D341Med (cell line): ENCODE measurements around the gene FOXN3.

Experiments
- DNase-seq: peaks from one replicate; pipeline ENCODE4 v3.0.0; 2012; ENCODE audit warnings: low spot score

The FOXN3 gene

GRCh38 chr14:89197623-89198022 is 219.4 kb downstream of the FOXN3 start:
- no peak for DNase-seq

DNA sequence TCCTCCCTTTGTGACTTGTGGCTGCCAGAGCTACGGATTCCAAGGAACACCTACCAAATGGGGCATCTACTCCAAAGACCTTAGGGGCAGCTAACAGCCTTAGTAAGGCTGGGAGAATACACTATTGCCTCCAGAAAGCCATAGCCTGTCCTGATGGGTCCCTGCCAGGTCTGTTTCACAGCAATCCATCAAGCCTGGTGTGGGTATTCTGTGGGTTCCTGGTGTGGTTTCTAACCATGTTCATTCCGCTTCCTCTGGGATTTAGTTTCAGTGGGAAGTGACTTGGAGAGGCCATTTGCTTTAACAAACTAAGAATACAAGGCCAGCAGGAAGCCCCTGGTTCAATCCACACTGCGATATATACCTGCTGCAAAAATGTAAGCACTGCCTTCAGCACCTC is 220.5 kb downstream of the FOXN3 start:
- no peak for DNase-seq

GRCh38 chr14:89194376-89194775 is 222.7 kb downstream of the FOXN3 start:
- DNase-seq = no peak

- no peak for DNase-seq
These were observed 226.1 kb downstream of the FOXN3 start for GRCh38 chr14:89190765-89191513.

DNA sequence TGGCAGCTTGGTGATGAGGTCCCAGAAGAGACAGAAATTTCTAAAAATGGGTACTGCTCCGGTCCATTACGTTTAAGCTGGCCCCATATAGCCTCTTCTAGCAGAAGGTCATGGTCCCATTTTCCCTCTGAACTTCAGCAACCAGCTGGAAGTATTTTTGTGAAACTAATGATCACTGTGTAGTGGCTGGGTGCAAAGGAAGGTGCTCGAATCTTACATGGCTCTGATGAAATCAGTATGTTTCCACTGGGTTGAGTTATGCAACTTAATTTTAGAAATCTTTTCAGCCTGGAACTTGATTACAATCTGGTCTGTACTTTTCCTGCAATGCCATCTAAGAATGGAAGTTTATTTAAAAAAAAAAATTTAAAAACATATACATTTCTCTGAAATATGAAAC is 228.5 kb downstream of the FOXN3 start:
- no peak for DNase-seq

DNA sequence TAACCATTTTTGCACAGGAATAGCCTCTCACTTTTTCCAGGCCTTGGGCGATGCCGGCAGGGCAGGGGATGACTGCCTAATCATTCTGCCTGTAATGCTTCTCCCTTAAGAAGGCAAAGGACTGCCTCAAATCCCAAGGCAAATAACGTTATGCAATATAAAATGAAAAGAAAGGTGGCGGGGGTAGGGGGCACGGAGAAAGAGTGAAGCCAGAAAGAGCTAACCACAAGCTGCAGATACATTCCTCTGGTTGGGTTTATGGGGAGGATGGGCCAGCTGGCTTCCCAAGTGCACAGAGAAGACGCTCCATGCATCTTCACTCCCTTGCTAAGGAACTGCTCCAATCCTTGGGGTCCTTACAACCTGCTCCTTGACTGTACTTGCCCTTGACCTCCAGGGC is 229.5 kb downstream of the FOXN3 start:
- DNase-seq = no peak

- DNase-seq = no peak
These were observed 230.1 kb downstream of the FOXN3 start for GRCh38 chr14:89186856-89187376.

GRCh38 chr14:89185919-89186855 is 230.8 kb downstream of the FOXN3 start:
- no peak for DNase-seq

- no peak for DNase-seq
These were observed 232.1 kb downstream of the FOXN3 start for GRCh38 chr14:89184952-89185351.

DNA sequence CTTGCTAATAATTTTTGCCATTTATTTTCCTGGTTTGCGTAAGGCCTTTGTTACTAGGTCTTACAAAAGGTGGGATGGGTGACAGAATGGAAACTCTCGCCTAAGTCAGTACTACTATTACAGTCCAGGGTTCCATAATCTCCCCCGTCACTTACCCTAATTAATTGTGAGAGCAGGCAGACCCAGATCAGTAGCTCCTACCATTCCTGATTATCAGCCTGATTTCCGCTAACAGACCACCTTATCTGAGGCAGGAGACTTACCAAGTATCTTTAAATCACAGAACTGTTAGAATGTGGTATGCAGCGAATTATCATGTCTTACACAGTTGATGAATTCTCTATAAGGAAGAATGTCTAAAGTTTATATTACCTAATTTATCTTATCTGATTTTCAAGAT is 234.7 kb downstream of the FOXN3 start:
- no peak for DNase-seq

DNA sequence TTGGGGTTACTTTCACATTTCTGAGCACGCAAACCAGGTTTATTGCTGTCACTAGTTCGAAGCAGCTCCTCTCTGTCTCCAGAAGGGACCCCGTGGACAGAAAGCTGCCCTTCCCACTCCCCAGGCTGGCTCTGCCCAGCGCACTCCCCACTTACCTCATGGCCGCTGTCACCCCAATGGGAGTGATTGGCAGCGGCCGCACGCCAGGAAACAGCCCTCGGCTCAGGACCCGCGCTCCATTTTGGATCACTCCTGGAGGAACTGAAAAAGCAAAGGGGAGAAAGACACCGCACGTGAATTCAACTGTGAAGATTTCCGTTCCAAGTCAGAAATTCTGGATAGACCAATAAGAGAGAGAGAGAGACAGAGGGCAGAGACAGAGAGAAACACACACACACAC is 236.5 kb downstream of the FOXN3 start:
- DNase-seq = no peak

GRCh38 chr14:89179891-89180404 is 237.1 kb downstream of the FOXN3 start:
- DNase-seq = no peak

DNA sequence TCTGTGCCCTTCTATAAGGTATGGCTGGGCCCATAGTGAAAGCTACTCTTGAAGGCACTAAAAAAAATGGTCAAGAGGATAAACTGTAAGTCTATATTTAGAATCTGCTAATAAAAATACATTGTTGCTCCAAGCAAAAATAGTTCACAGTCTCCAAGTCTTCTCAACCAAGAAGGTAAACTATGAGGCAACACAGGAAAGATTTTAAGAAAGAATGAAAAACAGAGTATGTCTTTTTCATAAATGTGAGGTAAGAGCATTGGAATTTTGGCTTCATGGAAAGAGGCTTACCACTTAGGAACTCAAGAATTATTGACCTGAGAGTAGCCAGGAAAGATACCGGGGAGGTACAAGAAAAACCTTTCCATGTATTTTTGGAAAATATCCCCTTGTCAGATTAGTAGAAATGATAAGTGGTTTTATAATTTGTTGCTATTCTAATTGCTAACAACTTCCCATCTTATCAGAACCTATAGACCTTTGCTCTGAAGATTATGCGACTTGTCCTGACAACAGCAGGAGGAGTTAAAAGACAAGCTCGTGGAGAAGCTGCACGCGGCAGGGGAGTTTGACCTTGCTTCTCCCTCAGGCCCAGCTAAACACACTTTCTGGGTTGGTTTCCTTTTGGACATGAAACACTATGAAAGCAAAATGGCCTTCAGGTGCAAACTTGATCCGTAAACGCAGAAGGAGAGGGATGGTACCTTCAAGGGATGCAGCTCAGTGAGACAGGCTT is 238.1 kb downstream of the FOXN3 start:
- no peak for DNase-seq

DNA sequence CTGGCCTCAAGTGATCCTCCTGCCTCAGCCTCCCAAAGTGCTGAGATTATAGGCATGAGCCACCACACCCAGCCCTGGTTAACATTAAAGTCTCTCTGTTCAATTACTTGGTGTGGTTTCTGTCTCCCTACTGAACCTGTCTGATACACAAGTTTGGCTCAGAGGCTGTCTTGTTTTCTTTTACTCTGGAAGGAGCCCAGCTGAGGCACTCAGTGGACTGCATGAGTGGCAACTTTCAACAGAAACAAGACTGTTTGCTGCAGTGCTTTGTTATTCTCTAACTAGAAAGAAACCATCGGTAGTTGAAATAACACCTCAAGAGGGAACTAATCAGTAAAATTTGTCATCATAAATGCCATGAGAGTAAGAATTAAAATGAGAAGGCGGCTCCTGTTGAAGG is 238.7 kb downstream of the FOXN3 start:
- DNase-seq = no peak

DNA sequence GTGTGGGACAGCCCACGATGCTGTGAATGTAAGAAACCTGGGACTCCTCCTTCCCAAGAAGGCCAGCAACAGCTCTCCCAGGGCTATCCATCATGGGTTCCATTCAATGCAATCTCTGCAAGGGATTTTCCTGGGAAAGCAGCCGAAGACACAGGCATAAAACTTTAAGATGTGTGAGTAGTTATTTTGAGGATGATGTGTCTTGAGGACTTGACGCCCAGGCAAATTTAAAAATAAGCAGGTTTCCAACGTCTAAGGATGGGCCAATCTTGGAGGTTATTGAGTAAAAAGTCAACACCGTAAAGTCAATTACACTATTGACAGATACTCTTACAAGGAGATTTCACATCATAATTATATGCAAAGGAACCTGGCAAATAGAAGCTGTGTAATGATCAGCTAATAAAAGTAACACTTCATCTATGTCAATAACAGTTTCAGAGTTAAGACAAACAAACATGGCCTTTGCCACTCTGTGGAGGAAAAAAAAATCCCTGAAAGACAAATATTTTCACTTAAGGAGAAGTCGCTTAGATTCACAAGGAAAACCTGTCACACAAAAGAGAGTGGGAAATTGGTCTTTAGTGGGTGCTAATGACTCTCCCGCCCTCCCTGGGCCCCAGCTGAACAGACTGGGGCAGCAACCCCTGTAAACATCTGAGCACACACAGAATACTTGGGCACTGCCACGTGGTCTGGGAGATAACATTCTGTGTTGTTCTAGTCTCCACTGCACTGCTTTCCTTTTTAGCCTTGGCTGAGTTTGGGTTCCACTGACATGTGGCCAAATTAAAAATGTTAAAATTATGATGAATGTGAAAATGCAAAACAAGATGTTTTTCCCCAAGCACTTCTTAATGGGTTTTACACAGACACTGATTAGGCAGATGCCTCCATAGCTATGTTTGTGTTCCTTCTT is 240.9 kb downstream of the FOXN3 start:
- no peak for DNase-seq

GRCh38 chr14:89171628-89172027 is 245.4 kb downstream of the FOXN3 start:
- DNase-seq = no peak

DNA sequence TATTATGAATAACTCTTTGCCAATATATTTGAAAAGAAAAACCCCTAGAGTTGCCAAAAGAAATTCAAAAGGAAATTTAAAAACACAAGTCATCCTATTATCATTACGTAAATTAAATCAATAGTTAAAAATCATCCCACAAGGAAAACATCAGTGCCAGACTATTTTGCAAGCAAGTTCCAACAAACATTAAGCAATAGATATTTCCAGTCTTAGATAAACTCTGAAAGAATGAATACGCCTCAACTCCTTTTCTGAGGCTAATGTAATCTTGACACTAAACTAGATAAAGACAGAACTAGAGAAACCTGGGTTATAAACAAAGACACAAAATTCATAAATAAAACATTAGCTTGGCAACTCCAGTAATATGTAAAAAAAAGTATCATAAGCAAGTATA is 245.9 kb downstream of the FOXN3 start:
- no peak for DNase-seq

DNA sequence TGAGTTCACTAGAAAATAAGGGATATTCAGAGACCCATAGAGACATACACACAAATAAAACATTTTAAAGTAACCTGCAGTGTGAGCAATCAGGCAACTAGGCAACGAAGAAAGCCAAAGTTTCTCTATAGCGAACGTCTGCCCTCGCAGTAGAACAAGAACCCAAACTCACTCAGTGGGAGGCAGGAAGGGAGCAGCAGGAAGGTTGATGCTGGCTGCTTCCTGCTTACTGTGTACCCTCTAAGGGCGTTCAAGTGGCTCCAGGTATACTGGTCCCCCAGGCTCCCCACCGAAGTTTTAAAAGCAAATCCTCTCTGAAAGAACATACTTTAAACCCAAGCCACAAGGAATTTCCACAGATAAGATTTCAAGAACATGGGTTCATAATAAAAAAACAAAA is 249.3 kb downstream of the FOXN3 start:
- DNase-seq = no peak

- no peak for DNase-seq
These were observed 250.4 kb downstream of the FOXN3 start for GRCh38 chr14:89166633-89167032.

DNA sequence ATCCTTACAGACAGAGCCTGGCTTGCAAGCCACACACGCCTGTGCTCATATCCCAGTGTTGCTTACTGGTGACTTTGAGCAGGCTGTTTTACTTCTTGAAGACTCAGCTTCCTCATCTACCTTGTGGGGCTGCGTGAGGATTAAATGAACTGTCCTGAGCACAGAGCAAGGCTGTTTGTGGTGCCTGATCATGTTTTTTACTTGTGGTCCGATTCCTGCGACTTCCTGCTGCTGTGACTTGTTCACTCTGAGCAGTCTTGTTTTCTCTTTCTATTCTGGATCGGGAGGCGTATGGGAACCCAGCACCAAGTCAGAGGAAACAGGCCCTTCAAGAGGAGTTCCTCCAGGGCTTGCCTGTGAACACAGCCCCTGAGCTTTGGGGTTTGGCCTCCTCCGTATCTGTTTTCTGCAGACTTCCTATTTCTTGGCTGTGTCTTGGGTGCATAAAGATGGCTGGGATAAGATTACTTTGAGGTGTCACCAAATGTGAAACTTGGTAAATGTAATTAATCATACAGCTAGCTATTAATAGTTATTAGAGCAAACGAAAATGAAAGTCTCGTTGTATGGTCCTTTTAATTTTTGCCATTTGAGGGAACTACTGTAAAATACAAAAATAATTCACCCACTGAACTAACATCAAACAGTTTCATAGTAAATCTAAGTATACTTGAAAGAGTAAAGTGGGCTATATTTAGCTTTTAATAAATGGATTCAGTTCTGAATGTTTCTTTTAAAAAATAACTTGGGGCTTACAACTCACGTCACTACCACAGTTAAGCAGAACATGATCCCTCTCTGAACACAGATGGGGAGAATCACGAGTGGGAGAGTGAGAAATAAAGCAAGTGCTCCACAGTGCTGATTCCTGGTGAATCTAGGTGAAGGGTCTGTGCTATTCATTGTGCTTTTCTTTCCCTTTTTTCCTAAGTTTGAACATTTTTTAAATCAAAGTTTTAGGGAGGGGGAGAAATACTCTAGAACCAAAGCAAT is 251.5 kb downstream of the FOXN3 start:
- DNase-seq = no peak
